K562 (cell line): ENCODE data around the gene POMGNT1. TPM values are rescaled to one million over a fixed set of nuclear protein-coding genes. Genes with fewer than 3 reads are reported as not detected.

ENCODE experiments used
- ATF1 ChIP-seq, 2 experiments: fragments of 450-650 bp in 1 of 2; IDR thresholded peaks; 2 replicates each; pipeline ENCODE4 v1.6.1; 2016; ENCODE audit warnings: missing compliant biosample characterization in 1 of 2, missing genetic modification characterization in 1 of 2
- ATF2 ChIP-seq: sonication (generic); formaldehyde crosslinking; IDR thresholded peaks from 2 replicates; pipeline ENCODE4 v1.8.1; 2022; ENCODE audit warnings: missing genetic modification reagents
- BACH1 ChIP-seq: fragments of 200-800 bp; sonication (Bioruptor generic); IDR thresholded peaks from 2 replicates; pipeline ENCODE4 v1.6.1; 2016; ENCODE audit warnings: missing genetic modification characterization, missing compliant biosample characterization
- BRD9 ChIP-seq: fragments of 450-650 bp; IDR thresholded peaks from 2 replicates; pipeline ENCODE4 v1.6.1; 2018; ENCODE audit warnings: low read depth; ENCODE audit not compliant: partially characterized antibody
- BRF2 ChIP-seq: IDR thresholded peaks from 3 replicates; pipeline ENCODE4 v1.6.1; 2011; ENCODE audit warnings: borderline replicate concordance, mild to moderate bottlenecking; ENCODE audit not compliant: insufficient read length, insufficient read depth
- HNRNPH1 ChIP-seq: fragments of 200-400 bp; formaldehyde crosslinking; optimal IDR thresholded peaks from 2 replicates; pipeline ENCODE3; 2017; ENCODE audit warnings: low read depth, mild to moderate bottlenecking, low read length, moderate library complexity
- HNRNPK ChIP-seq: fragments of 200-400 bp; formaldehyde crosslinking; IDR thresholded peaks from one replicate; pipeline ENCODE4 v1.6.1; 2018; ENCODE audit warnings: mild to moderate bottlenecking, low read depth, low read length; ENCODE audit not compliant: poor library complexity, severe bottlenecking
- HOXB6 ChIP-seq: fragments of 250-450 bp; sonication (Bioruptor Pico); IDR thresholded peaks from 2 replicates; pipeline ENCODE4 v1.5.1; 2022; ENCODE audit warnings: mild to moderate bottlenecking, borderline replicate concordance
- LARP7 ChIP-seq: fragments of 450-650 bp; IDR thresholded peaks from 2 replicates; pipeline ENCODE4 v1.6.1; 2016
- MAZ ChIP-seq, 2 experiments: fragments of 450-650 bp in 1 of 2; sonication (generic) in 1 of 2; formaldehyde crosslinking; IDR thresholded peaks in 1 of 2; conservative IDR thresholded peaks in 1 of 2; 2 replicates each; pipeline versions ENCODE4 v1.4.0 to v1.5.0; 2020; ENCODE audit warnings: mild to moderate bottlenecking in 1 of 2, missing genetic modification reagents in 1 of 2
- NCOA6 ChIP-seq: fragments of 450-650 bp; IDR thresholded peaks from 2 replicates; pipeline ENCODE4 v1.6.1; 2017; ENCODE audit warnings: mild to moderate bottlenecking
- PATZ1 ChIP-seq: fragments of 250-450 bp; sonication (Bioruptor Pico); IDR thresholded peaks from 2 replicates; pipeline ENCODE4 v1.5.0; 2020; ENCODE audit warnings: mild to moderate bottlenecking, borderline replicate concordance
- RFX5 ChIP-seq: IDR thresholded peaks from 2 replicates; pipeline ENCODE4 v1.6.1; 2011; ENCODE audit warnings: low read depth, mild to moderate bottlenecking, improper control_type of control experiment, low read length
- SOX6 ChIP-seq: fragments of 450-650 bp; IDR thresholded peaks from 2 replicates; pipeline ENCODE4 v1.6.1; 2014; ENCODE audit warnings: mild to moderate bottlenecking
- SRSF1 ChIP-seq: fragments of 200-400 bp; formaldehyde crosslinking; IDR thresholded peaks from 2 replicates; pipeline ENCODE4 v1.6.1; 2017; ENCODE audit warnings: mild to moderate bottlenecking, low read depth, low read length, moderate library complexity
- STAG1 ChIP-seq: sonication (generic); formaldehyde crosslinking; IDR thresholded peaks from 2 replicates; pipeline ENCODE4 v1.5.0; 2020; ENCODE audit warnings: missing genetic modification reagents, borderline replicate concordance
- TARDBP ChIP-seq: fragments of 450-650 bp; IDR thresholded peaks from 2 replicates; pipeline ENCODE4 v1.6.1; 2016
- ZNF277 ChIP-seq: fragments of 250-450 bp; sonication (Bioruptor Pico); IDR thresholded peaks from 2 replicates; pipeline ENCODE4 v1.8.0; 2022; ENCODE audit warnings: inconsistent platforms, mild to moderate bottlenecking, moderate library complexity, borderline replicate concordance
- ZNF512 ChIP-seq: IDR thresholded peaks from 2 replicates; pipeline ENCODE4 v1.6.1; 2016; ENCODE audit warnings: missing genetic modification characterization, missing compliant biosample characterization
- polyA plus RNA-seq, 8 experiments: library from polyadenylated mRNA; depleted of rRNA in 4 of 8; stranded (reverse) in 5 of 8; unstranded in 3 of 8; fragments of >200 nt; fragmentation: Nextera tagmentation in 2 of 8; fragmentation: Illumina TruSeq in 1 of 8; extraction: Ambion mirVana in 2 of 8; extraction: Trizol in 1 of 8; gene quantifications; 2 replicates each; pipeline versions ENCODE4 v1.2.1 to v1.2.3, GENCODE V29; 2011 to 2014; ENCODE audit warnings: inconsistent platforms in 1 of 8, missing spikeins in 1 of 8
- total RNA-seq, 7 experiments: library from RNA; depleted of rRNA in 6 of 7; stranded (reverse); fragments of >200 nt in 6 of 7; fragmentation: Illumina TruSeq in 2 of 7; extraction: Trizol in 2 of 7; gene quantifications; 2 replicates each; pipeline versions ENCODE4 v1.2.1 to v1.2.3, GENCODE V29; 2011 to 2021; ENCODE audit warnings: low replicate concordance in 1 of 7

Gene POMGNT1
- total and polyA plus RNA-seq, 9 of the 15 experiments (the other 6 are each of a cell fraction or from before 2014, with no cell fraction given), result 14.1 to 58.9 (median 37.8) TPM

- TF ChIP-seq ATF2 (CRISPR knock-in tag) (no peak), ZNF277 (no peak), NCOA6 (no peak), BACH1 (tag) (peak; percentile 54; the same call in 1 of the 2 replicates), HOXB6 (no peak), SOX6 (peak; percentile 100), HNRNPK (no peak), LARP7 (no peak), PATZ1 (CRISPR knock-in tag) (no peak), HNRNPH1 (no peak), BRD9 (peak; percentile 83), ZNF512 (tag) (no peak), STAG1 (no peak), MAZ (CRISPR knock-in tag; conservative IDR thresholded peaks at IDR 0.05 in 1 of 2, IDR thresholded peaks at IDR 0.05 in 1 of 2) (peak; percentile 38 to 59; a peak in 1 of 4 replicates), RFX5 (no peak), ATF1 (CRISPR knock-in tag; IDR thresholded peaks at IDR 0.05) (no peak), ATF1 (tag; IDR thresholded peaks at IDR 0.05) (peak; percentile 78), TARDBP (peak; percentile 94), BRF2 (no peak), SRSF1 (no peak)
These were observed 39.6 kb downstream of the POMGNT1 start (continued) for GRCh38 chr1:46158312-46159281.
